ENCODE data around the gene RPP25L. TPM values are rescaled to one million over a fixed set of nuclear protein-coding genes. Genes with fewer than 3 reads are reported as not detected.

The RPP25L gene
- total RNA-seq, result 13.6 and 16.2 TPM in 2 replicates

DNA sequence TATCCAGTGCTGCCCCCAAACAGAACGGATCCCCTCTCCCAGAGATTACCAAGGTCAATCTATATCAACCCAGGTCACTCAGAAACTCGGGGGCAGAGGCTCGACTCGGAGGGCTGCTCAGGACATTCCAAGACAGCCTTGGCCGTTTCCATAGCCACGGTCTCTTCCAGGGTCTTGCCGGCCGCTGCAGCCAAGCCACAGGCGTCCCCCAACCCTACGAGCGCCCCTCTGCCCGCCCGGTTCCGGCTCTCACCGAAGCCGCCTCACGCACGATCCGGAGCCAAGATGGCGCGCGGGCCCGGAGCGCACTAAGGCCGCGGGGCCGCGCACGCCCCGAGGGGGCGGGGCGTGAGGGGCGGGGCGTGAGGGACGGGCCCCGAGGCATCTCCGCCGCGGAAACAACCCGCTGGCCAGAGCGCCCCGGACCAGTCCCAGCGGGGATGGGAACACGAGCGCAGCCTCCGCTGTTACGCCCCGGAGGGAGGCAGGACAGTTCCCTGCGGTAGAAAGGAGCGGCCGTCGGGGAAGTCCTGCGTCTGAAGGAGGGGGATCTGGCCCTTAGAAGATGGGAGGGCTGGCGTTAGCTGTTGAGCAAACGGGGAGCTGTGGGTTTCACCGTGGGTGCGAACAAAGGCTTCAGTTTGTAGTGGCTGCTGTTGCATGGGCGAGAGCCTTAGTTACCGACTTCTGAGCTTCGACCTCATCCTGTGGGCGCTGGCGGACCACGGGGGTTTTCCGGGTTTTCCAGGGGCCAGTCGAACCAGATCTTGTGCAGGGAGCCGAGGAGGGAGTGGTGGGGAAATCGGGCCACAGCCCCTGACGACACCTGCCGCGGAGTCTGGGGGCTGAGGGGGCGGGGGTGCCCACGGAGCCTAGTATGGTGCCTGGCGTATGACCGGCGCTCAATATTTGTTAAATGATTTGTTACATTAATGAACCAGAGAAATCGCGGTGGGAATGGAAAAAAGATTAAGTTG, at the start of gene RPP25L:
Gene RPP25L (minus strand): TSS at position 287 of the 977 bp plus-strand sequence. CDS start 801 bp downstream, outside the sequence.

GRCh38 chr9:34651876-34652601, 40.1 kb upstream of the RPP25L start, which contains the start of gene IL11RA:
Gene IL11RA, plus strand, starts transcription at chr9:34652185. Its CDS starts 3,033 bp downstream, at chr9:34655218.

GRCh38 chr9:34646211-34647083, 34.5 kb upstream of the RPP25L start, which contains the start of gene GALT:
Gene GALT, plus strand, starts transcription at chr9:34646675. Its CDS starts 30 bp downstream, at chr9:34646705.

GRCh38 chr9:34637356-34638137, 25.6 kb upstream of the RPP25L start, which contains the start of gene SIGMAR1:
Gene SIGMAR1, minus strand, starts transcription at chr9:34637787. Its CDS starts 90 bp downstream, at chr9:34637697.

GRCh38 chr9:34628656-34629490, 17.0 kb upstream of the RPP25L start, which contains the start of gene ARID3C:
Gene ARID3C, minus strand, starts transcription at chr9:34629066. Its CDS starts 1,052 bp downstream, at chr9:34628014.

GRCh38 chr9:34620061-34620994, 8.4 kb upstream of the RPP25L start, which contains the start of gene DCTN3:
Gene DCTN3, minus strand, starts transcription at chr9:34620495. Its CDS starts 31 bp downstream, at chr9:34620464.

DNA sequence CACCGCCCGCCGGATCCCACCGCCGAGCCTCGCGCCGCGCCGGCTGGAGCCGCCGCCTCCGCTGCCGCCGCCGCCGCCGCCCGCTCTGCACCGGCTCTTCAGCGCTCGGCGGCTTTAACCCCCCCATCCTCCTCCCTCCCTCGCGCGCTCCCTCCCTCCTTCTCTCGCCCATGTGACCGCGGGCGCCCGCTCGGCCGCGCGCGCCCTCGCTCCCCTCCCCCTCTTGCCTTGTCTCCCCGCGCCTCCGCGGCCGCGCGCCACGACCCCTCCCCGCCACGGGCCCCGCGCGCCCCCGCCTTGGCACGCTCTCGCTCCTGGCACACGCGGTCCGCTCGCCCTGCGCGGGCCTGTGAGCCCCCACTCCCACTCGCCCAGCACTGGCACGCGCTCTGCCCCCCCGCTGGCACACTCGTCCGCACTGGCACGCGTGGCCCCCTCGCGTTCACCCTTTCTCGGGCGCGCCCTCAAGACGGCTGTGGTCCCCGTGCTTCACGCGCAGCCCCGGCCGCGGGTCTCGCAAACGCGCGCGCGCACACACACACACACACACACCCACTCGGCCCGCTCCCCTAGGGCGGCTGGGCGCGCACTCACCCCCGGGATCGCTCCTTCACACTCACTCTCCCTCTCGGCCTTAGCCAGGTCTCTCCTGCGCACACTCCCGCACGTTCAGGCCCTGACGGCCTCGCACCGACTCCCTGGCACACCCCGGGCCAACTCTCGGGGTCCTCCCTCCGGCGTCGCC, 22.1 kb downstream of the RPP25L start, which contains the start of gene CNTFR:
Gene CNTFR (minus strand): TSS at position 89 of the 745 bp plus-strand sequence. CDS start 20,743 bp downstream, outside the sequence.

Small RNA genes lying within 50 kb of the gene (small RNA-seq; reads per million reads assigned to genes)
- gene CCL27, result not detected

Other genes with a start within 250 kb of the RPP25L start
- 2.8 and 5.2 TPM in 2 replicates for gene MYORG, start 235.2 kb downstream of the RPP25L start, total RNA-seq
- 18.8 and 25.6 TPM in 2 replicates for gene FAM219A, start 153.5 kb downstream of the RPP25L start, total RNA-seq
- 0.07 TPM in 1 of 2 replicates, not detected in the other for gene DNAI1, start 153.3 kb downstream of the RPP25L start, total RNA-seq
- gene ENHO, start 89.1 kb downstream of the RPP25L start, total RNA-seq, result 0.22 TPM in 1 of 2 replicates, not detected in the other
- not detected in 2 replicates for gene CNTFR, start 22.4 kb downstream of the RPP25L start, total RNA-seq
- 62.6 and 71.4 TPM in 2 replicates for gene DCTN3, start 8.4 kb upstream of the RPP25L start, total RNA-seq
- gene ARID3C, start 17.0 kb upstream of the RPP25L start, total RNA-seq, result 0.07 TPM in 1 of 2 replicates, not detected in the other
- 73.8 and 123 TPM in 2 replicates for gene SIGMAR1, start 25.7 kb upstream of the RPP25L start, total RNA-seq
- 22.5 and 26.9 TPM in 2 replicates for gene GALT, start 34.6 kb upstream of the RPP25L start, total RNA-seq
- 4.8 and 5.7 TPM in 2 replicates for gene IL11RA, start 40.1 kb upstream of the RPP25L start, total RNA-seq
- not detected in 2 replicates for gene CCL27, start 50.6 kb upstream of the RPP25L start, total RNA-seq
- gene CCL19, start 79.2 kb upstream of the RPP25L start, total RNA-seq, result not detected in 2 replicates
- gene CCL21, start 98.0 kb upstream of the RPP25L start, total RNA-seq, result not detected in 2 replicates